GF-D8 (cell line): ENCODE data around the gene ANK3.

Experiments
- DNase-seq: peaks from one replicate; lab custom pipeline; 2025; lab: John Stamatoyannopoulos, UW

The ANK3 gene

DNA sequence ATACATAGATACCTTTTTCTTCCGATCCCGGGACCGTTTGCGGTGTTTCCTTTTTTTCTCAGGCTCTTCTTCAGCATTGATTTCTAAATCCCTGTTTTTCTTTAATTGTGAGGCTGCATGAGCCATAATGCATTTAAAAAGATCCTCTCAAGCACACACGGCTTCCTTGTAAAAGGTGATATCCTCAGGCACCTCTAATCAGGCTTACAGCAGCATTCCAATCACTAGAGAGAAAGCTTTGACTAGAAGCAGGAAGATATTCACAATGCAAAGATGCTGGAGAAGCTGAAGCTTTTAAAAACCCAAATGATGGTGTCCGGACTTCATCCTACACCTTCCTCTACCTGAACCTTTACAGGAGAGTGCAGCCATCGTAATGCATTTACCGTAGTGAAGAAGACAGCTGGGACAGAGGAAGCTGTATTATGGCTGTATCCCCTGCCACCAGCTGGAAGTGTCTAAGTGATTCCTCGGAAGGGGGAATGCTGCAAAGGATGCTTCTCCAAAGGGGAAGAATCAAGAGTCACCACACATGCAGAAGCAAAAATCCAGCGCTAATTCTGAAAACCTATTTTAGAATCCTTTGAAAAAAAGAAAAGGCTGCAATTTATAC is at the start of gene ANK3:
TSS of gene ANK3 (minus strand) at position 463 of the 613 bp plus-strand sequence. CDS start at position 126, 337 bp downstream.
- DNase-seq, result no peak

GRCh38 chr10:60434418-60435046 is 44.9 kb upstream of the ANK3 start:
- no peak for DNase-seq

DNA sequence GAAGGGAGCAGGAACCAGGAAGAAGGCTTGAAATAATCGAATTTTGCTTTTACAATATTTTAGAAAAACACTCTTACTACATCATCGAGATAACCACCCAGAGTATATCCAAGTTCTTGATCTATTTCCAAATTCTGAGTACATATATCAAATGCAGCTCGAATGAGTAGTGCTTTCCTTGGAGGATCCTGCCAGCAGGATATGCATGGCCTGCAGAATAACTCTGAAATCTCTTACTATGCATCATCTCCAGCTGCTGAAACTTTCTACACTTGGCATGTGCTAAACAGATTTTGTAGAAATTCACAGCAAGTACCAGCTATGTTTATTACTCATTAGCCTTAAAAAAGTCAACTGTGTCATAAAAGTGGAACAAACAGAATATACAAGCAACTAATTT is 44.0 kb upstream of the ANK3 start:
- no peak for DNase-seq

- DNase-seq, result no peak
Measured at GRCh38 chr10:60430836-60431597, 41.3 kb upstream of the ANK3 start.

- DNase-seq, result no peak
Measured at GRCh38 chr10:60430017-60430416, 40.3 kb upstream of the ANK3 start.

GRCh38 chr10:60429084-60429849 is 39.6 kb upstream of the ANK3 start:
- no peak for DNase-seq

DNA sequence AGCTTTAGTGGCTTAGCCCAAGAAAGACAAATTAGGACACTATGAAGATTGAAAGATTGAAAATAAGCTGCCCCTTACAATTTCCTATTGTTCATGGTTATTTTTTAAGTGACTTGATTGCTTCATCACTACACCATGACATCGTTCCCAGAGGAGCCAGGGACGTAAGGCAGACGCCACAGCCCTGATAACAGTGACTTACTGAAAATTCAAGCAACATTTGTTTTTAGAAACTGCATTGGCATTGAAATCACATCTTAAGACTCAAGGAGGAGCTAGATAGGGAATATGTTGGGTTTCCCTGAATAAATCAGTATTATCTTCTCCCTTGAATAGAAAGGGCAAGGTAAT is 38.7 kb upstream of the ANK3 start:
- DNase-seq, result no peak

GRCh38 chr10:60427709-60428386 is 38.2 kb upstream of the ANK3 start:
- no peak for DNase-seq

DNA sequence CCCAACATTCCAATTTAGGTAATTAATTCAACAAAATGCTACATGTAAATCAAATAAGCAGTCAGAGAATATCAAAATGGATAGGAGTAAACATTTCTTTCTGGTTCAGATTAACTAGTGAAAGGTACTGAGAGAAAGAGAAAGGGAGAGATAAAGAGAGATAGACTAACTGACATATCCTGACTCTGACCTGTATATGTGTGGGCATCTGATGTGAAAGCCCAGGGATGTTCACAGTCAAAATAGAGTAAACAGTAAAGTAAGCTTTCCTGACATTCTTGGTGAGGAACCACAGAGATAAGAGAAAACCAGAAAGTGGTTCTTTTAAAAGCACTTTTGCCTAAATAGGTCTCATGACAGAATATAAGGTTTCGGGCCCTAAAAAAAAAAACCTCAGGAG is 37.5 kb upstream of the ANK3 start:
- DNase-seq, result no peak

DNA sequence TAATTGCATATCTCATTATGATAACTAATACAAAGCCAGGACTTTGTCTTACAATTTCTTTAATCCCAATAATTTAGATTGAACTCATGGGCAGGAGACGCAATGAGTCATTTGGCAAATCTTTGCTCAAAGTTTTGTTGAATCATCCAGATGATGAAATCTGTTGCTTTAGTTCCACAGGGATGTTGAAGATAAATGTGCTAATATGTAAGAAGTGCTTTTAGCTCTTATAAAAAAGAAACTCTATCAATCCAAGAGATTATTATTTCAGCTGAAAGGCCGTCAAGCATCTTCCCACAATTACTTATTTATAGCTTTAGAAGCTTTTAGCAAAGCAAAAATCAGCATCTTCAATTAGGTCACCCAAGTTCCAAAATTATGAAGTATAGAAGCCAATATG is 36.8 kb upstream of the ANK3 start:
- DNase-seq, result no peak

- DNase-seq, result no peak
Measured at GRCh38 chr10:60425392-60426110, 35.9 kb upstream of the ANK3 start.

DNA sequence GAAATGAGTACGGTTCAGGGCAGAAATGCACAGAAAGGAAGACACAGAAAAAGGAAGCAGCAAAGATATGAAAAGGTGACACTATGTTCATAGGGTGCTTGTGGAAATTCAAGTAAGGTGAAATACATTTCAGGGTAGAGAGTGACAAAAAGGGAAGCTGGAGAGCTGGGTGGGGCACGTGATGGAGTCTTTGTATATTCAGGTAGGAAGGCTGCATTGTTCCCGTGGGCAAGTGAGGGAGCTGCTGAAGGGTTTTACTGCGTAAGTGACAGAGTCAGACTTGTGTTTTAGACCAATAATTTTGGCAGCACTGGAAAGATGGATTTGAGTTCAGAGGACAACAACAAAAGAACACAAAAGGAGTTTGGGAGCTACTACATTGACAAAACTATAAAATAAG is 35.3 kb upstream of the ANK3 start:
- DNase-seq, result no peak

DNA sequence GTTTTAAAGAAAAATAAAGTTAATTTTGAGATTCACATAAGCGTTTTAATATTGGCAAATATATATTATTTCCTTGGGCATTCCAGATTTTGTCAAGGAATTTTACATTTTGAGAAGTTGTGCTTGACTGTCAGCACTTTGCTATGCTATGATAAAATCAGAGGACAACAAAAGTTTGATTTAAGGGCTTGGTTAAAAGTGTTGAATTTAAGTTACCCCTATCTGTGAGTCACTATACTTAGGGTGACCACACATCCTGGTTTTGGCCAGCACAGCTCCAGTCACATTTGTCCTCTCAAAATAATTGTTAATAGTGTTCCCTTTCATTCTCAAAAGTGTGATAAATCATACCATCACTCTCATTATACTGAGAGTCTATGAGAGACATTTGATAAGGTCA is 34.2 kb upstream of the ANK3 start:
- DNase-seq, result no peak

GRCh38 chr10:60422809-60423208 is 33.1 kb upstream of the ANK3 start:
- no peak for DNase-seq

GRCh38 chr10:60420991-60421894 is 31.6 kb upstream of the ANK3 start:
- no peak for DNase-seq

DNA sequence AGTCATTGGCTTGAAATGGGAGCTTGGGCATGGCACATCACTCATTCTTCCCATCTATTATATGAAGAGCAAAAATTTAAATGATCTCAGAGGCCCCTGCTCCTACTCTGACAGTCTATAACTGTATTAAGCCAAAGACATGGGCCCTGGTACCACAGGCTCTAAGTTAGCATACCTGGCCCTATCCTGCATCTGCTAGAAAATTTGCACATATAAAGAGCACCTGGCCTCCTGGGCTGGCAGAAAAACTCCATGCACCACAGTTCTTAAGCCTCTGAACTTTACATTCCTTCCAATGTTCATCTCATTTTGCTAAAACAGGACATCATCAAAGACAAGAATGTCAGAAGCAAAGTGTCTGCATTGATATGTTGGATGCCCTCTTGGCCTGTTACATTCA is 29.6 kb upstream of the ANK3 start:
- DNase-seq, result no peak

DNA sequence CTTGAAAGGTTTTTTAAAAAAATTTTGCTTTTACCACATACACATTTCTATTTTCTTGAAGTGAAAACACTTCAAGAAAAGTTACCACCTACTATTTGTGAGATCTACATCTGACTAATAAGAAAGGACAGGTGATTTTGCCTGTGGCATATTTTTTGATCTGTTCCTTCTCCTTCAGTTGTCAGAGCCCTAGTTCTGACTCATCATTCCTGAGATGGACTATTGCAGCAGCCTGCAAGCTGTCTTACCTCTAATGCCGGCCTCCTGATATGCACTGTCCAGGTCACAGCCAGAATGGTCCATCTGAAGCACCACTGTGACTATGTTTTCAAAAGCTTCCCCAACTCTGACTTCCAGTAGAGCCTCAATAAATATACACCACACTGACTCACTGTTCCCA is 28.2 kb upstream of the ANK3 start:
- DNase-seq, result no peak

GRCh38 chr10:60417024-60417423 is 27.3 kb upstream of the ANK3 start:
- no peak for DNase-seq

DNA sequence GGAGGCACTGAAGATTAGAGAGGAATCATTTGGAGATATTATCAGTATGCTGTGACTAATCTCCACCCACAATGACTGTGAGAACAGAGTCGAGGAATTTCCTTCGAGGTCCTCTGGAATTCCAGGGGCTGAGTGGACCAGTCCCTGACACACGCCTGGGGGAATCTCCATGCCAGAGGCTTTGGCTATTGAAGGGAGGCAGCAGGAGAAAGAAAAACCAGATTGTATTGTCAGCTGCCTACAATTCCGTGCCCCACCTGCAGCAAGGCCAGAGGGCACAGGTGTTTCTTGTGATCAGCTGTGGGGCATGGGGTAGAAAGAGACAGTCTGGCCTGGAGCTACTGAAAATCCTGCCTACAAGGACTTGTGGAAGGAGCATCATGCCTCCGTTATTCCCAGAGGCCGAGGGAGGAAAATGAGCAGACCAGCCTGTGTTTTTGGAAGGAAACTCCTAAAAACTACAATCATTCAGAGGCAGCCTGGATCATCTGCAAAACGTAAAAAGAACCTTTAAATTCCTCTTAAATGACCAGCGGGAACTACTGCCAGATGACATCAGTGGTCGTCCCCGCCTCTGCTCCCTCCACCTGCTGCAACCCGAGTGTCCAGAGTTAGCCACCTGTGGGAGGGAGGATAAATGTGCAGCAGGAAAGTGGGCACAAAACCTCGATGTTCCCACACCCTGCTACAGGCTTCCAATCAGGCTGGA is 25.4 kb upstream of the ANK3 start:
- no peak for DNase-seq

- DNase-seq, result no peak
Measured at GRCh38 chr10:60414111-60414510, 24.4 kb upstream of the ANK3 start.
